Measurements from ENCODE around the gene KCNQ1.

GRCh38 chr11:2762451-2762850 is 317.6 kb downstream of the KCNQ1 start:
- TF ChIP-seq POLR2A (IDR thresholded peaks at IDR 0.05; ENCODE audit: low read depth, low read length) = no peak
- TF ChIP-seq POLR2AphosphoS5 (IDR thresholded peaks at IDR 0.05; ENCODE audit: low read depth, low read length) = no peak
- TF ChIP-seq TAF1 (IDR thresholded peaks at IDR 0.05; ENCODE audit: borderline replicate concordance, low read depth, low read length) = no peak

All from GM12892 (cell line).